A549 (cell line): ENCODE measurements around the gene NAA60.

Experiments
- CTCF ChIP-seq: fragments of >200 bp; sonication (Bioruptor Twin); formaldehyde crosslinking; IDR thresholded peaks from 3 replicates; pipeline ENCODE4 v1.5.1; 2016
- KDM5A ChIP-seq: fragments of 200-600 bp; sonication (generic); IDR thresholded peaks from 2 replicates; pipeline ENCODE4 v1.6.1; 2016; ENCODE audit warnings: antibody characterized with exemption, mild to moderate bottlenecking
- MAFK ChIP-seq: fragments of 450-650 bp; IDR thresholded peaks from 2 replicates; pipeline ENCODE4 v1.6.1; 2014; ENCODE audit not compliant: partially characterized antibody
- POLR2A ChIP-seq: IDR thresholded peaks from 2 replicates; pipeline ENCODE4 v1.6.1; 2012; ENCODE audit warnings: mild to moderate bottlenecking, low read length
- USF2 ChIP-seq: fragments of 450-650 bp; IDR thresholded peaks from 2 replicates; pipeline ENCODE4 v1.6.1; 2014; ENCODE audit warnings: antibody characterized with exemption

- TF ChIP-seq CTCF (no peak), MAFK (no peak), KDM5A (no peak), USF2 (no peak), POLR2A (no peak)
Measured at GRCh38 chr16:3520841-3521240, 77.4 kb downstream of the NAA60 start.
